HEK293 (cell line): ENCODE results near the gene CLIP4.

ENCODE experiments used
- CTCF ChIA-PET: fragments of 350-600 bp; formaldehyde crosslinking; extraction: SDS; loops from one replicate; lab custom pipeline; 2021; ENCODE audit warnings: antibody characterized with exemption; lab: Yijun Ruan, JAX
- POLR2A ChIA-PET: fragments of 300-600 bp; formaldehyde crosslinking; extraction: SDS; loops from one replicate; lab custom pipeline; 2020; ENCODE audit warnings: antibody characterized with exemption, inconsistent platforms; lab: Yijun Ruan, JAX
- H3K27ac ChIP-seq: fragments of 200-500 bp; sonication (Bioruptor generic); 2 replicates; pipeline ENCODE4 v1.5.1; 2014; ENCODE audit warnings: low read depth, low read length, control low read depth, inconsistent platforms; ENCODE audit errors: extremely low read depth
- H3K36me3 ChIP-seq, 2 experiments: fragments of 200-500 bp in 1 of 2; sonication (Bioruptor generic) in 1 of 2; 1 replicate in 1 of 2; 2 replicates in 1 of 2; pipeline ENCODE4 v1.5.1; 2014 to 2017; ENCODE audit warnings: inconsistent platforms in 2 of 2, low read length in 2 of 2; ENCODE audit not compliant: control insufficient read depth in 2 of 2, insufficient read depth in 1 of 2
- H3K4me1 ChIP-seq: fragments of 200-500 bp; sonication (Bioruptor generic); 2 replicates; pipeline ENCODE4 v1.5.1; 2014; ENCODE audit warnings: mild to moderate bottlenecking, low read length, inconsistent platforms; ENCODE audit not compliant: control insufficient read depth, insufficient read depth
- H3K4me3 ChIP-seq: 2 replicates; pipeline ENCODE4 v1.5.1; 2011; ENCODE audit warnings: low read depth, mild to moderate bottlenecking, control low read depth, low read length, moderate library complexity
- H3K9me3 ChIP-seq: fragments of 200-500 bp; sonication (Bioruptor generic); 2 replicates; pipeline ENCODE4 v1.5.1; 2014; ENCODE audit warnings: low read depth, low read length, inconsistent platforms; ENCODE audit not compliant: control insufficient read depth, insufficient read depth
- ATF2 ChIP-seq: fragments of 450-650 bp; formaldehyde crosslinking; IDR thresholded peaks from 2 replicates; pipeline ENCODE4 v1.5.1; 2016; ENCODE audit warnings: missing biosample characterization, missing genetic modification characterization, low read depth
- GLIS1 ChIP-seq: fragments of 450-650 bp; formaldehyde crosslinking; IDR thresholded peaks from 2 replicates; pipeline ENCODE4 v1.5.1; 2016; ENCODE audit warnings: missing biosample characterization, missing genetic modification characterization
- INSM2 ChIP-seq: fragments of 450-650 bp; formaldehyde crosslinking; IDR thresholded peaks from 2 replicates; pipeline ENCODE4 v1.5.1; 2016; ENCODE audit warnings: missing biosample characterization, missing genetic modification characterization
- KLF7 ChIP-seq: fragments of 450-650 bp; formaldehyde crosslinking; IDR thresholded peaks from 2 replicates; pipeline ENCODE4 v1.5.1; 2016; ENCODE audit warnings: missing biosample characterization, missing genetic modification characterization, borderline replicate concordance
- ZIC2 ChIP-seq: fragments of 450-650 bp; formaldehyde crosslinking; IDR thresholded peaks from 2 replicates; pipeline ENCODE4 v1.5.1; 2016; ENCODE audit warnings: missing biosample characterization, missing genetic modification characterization
- ZNF121 ChIP-seq: fragments of 450-650 bp; formaldehyde crosslinking; IDR thresholded peaks from 2 replicates; pipeline ENCODE4 v1.5.1; 2016; ENCODE audit warnings: missing biosample characterization, missing genetic modification characterization
- ZNF169 ChIP-seq: fragments of 450-650 bp; formaldehyde crosslinking; IDR thresholded peaks from 2 replicates; pipeline ENCODE4 v1.5.1; 2016; ENCODE audit warnings: missing biosample characterization, missing genetic modification characterization
- ZNF175 ChIP-seq: fragments of 450-650 bp; formaldehyde crosslinking; IDR thresholded peaks from 2 replicates; pipeline ENCODE4 v1.5.1; 2016; ENCODE audit warnings: missing biosample characterization, missing genetic modification characterization
- ZNF202 ChIP-seq: fragments of 450-650 bp; formaldehyde crosslinking; IDR thresholded peaks from 2 replicates; pipeline ENCODE4 v1.5.1; 2016; ENCODE audit warnings: missing biosample characterization, missing genetic modification characterization, borderline replicate concordance
- ZNF248 ChIP-seq: fragments of 450-650 bp; formaldehyde crosslinking; IDR thresholded peaks from 2 replicates; pipeline ENCODE4 v1.5.1; 2017; ENCODE audit warnings: missing biosample characterization, missing genetic modification characterization
- ZNF311 ChIP-seq: fragments of 450-650 bp; formaldehyde crosslinking; IDR thresholded peaks from 2 replicates; pipeline ENCODE4 v1.5.1; 2017; ENCODE audit warnings: missing biosample characterization, missing genetic modification characterization, borderline replicate concordance
- ZNF324 ChIP-seq: fragments of 450-650 bp; formaldehyde crosslinking; IDR thresholded peaks from 2 replicates; pipeline ENCODE4 v1.5.1; 2016; ENCODE audit warnings: missing biosample characterization, missing genetic modification characterization
- ZNF341 ChIP-seq: fragments of 450-650 bp; formaldehyde crosslinking; IDR thresholded peaks from 2 replicates; pipeline ENCODE4; 2016; ENCODE audit warnings: low read depth, missing biosample characterization, missing genetic modification characterization
- ZNF362 ChIP-seq: fragments of 450-650 bp; formaldehyde crosslinking; IDR thresholded peaks from 2 replicates; pipeline ENCODE4 v1.5.1; 2016; ENCODE audit warnings: missing biosample characterization, missing genetic modification characterization
- ZNF37A ChIP-seq: fragments of 450-650 bp; IDR thresholded peaks from 2 replicates; pipeline ENCODE4 v1.5.1; 2018; ENCODE audit warnings: missing biosample characterization, missing genetic modification characterization
- ZNF529 ChIP-seq: fragments of 450-650 bp; formaldehyde crosslinking; IDR thresholded peaks from 2 replicates; pipeline ENCODE4 v1.5.1; 2017; ENCODE audit warnings: missing genetic modification characterization, missing biosample characterization; ENCODE audit not compliant: insufficient replicate concordance
- ZNF548 ChIP-seq: fragments of 450-650 bp; formaldehyde crosslinking; IDR thresholded peaks from 2 replicates; pipeline ENCODE4 v1.5.1; 2016; ENCODE audit warnings: missing biosample characterization, missing genetic modification characterization
- ZNF571 ChIP-seq: fragments of 450-650 bp; formaldehyde crosslinking; IDR thresholded peaks from 2 replicates; pipeline ENCODE4 v1.5.0; 2017; ENCODE audit warnings: missing biosample characterization, missing genetic modification characterization
- ZNF623 ChIP-seq: fragments of 450-650 bp; formaldehyde crosslinking; IDR thresholded peaks from 2 replicates; pipeline ENCODE4 v1.5.1; 2016; ENCODE audit warnings: missing biosample characterization, missing genetic modification characterization
- ZNF777 ChIP-seq: fragments of 450-650 bp; formaldehyde crosslinking; IDR thresholded peaks from 2 replicates; pipeline ENCODE4 v1.5.1; 2017; ENCODE audit warnings: missing biosample characterization, missing genetic modification characterization, borderline replicate concordance
- ZNF837 ChIP-seq: fragments of 450-650 bp; formaldehyde crosslinking; IDR thresholded peaks from 2 replicates; pipeline ENCODE4 v1.5.1; 2016; ENCODE audit warnings: missing biosample characterization, missing genetic modification characterization

The CLIP4 gene

GRCh38 chr2:29174937-29175336 lies 59.7 kb downstream of the CLIP4 start:
- H3K4me3 ChIP-seq, result no peak overlapping the region
- CTCF ChIA-PET, result interaction anchor here (0.7 kb wide), 1 partner anchor 42 kb away, joined by 3 read pairs; no protein-coding TSS in a partner anchor
- POLR2A ChIA-PET, result no interaction called here
- TF ChIP-seq ZIC2 (tag by site-specific recombination) (0 out of 2 replicates have a peak, but pooled peaks have one; percentile 25), ZNF311 (tag by site-specific recombination) (no peak)
- TF ChIP-seq, all 188 proteins: peak for 1
- no peak overlapping the region for H3K27ac ChIP-seq
- peaks cover 12% of the 10 kb centered on the region in 2 experiments for H3K36me3 ChIP-seq
- H3K4me1 ChIP-seq, result peaks cover 2% of the 10 kb centered on the region; the same call in 1 of the 2 replicates
- H3K9me3 ChIP-seq, result no peaks in the 10 kb centered on the region

GRCh38 chr2:29175338-29175737 lies 60.1 kb downstream of the CLIP4 start:
- Histone ChIP-seq H3K36me3 (peaks cover 12% of the 10 kb centered on the region in 2 experiments), H3K9me3 (no peaks in the 10 kb centered on the region), H3K4me1 (peaks cover 2% of the 10 kb centered on the region; the same call in 1 of the 2 replicates), H3K4me3 (no peak overlapping the region), H3K27ac (no peak overlapping the region)
- ChIA-PET POLR2A (no interaction called here), CTCF (interaction anchor here (0.7 kb wide), 1 partner anchor 42 kb away, joined by 3 read pairs; no protein-coding TSS in a partner anchor)
- no peak for TF ChIP-seq ZNF202 (tag by site-specific recombination)

GRCh38 chr2:29182334-29182733 lies 67.1 kb downstream of the CLIP4 start:
- H3K27ac ChIP-seq, result no peak overlapping the region
- CTCF ChIA-PET, result interaction anchor here (0.6 kb wide), 1 partner anchor 1475 kb away, joined by 4 read pairs; no protein-coding TSS in a partner anchor
- no peaks in the 10 kb centered on the region for H3K4me1 ChIP-seq
- POLR2A ChIA-PET, result no interaction called here
- no peak overlapping the region for H3K4me3 ChIP-seq
- no peaks in the 10 kb centered on the region for H3K9me3 ChIP-seq
- H3K36me3 ChIP-seq, result peaks cover 3 to 11% of the 10 kb centered on the region in 2 experiments; a peak in 2 of 3 replicates
- TF ChIP-seq KLF7 (tag by site-specific recombination), result no peak
- TF ChIP-seq ZNF777 (tag by site-specific recombination), result no peak
- no peak for TF ChIP-seq ZIC2 (tag by site-specific recombination)
- TF ChIP-seq ZNF837 (tag by site-specific recombination), result no peak
- no peak for TF ChIP-seq GLIS1 (tag by site-specific recombination)
- no peak for TF ChIP-seq ZNF202 (tag by site-specific recombination)
- no peak for TF ChIP-seq ZNF248 (tag by site-specific recombination)

- H3K27ac ChIP-seq, result no peak overlapping the region
- no peaks in the 10 kb centered on the region for H3K4me1 ChIP-seq
- no peak for TF ChIP-seq ZNF324 (tag by site-specific recombination)
- TF ChIP-seq ATF2 (tag by site-specific recombination), result peak; percentile 50; the same call in 1 of the 2 replicates
- H3K36me3 ChIP-seq, result peaks cover 3 to 12% of the 10 kb centered on the region in 2 experiments; a peak in 2 of 3 replicates
- H3K9me3 ChIP-seq, result no peaks in the 10 kb centered on the region
- POLR2A ChIA-PET, result no interaction called here
- H3K4me3 ChIP-seq, result no peak overlapping the region
- CTCF ChIA-PET, result interaction anchor here (0.6 kb wide), 1 partner anchor 489 kb away, joined by 3 read pairs; no protein-coding TSS in a partner anchor
Measured at GRCh38 chr2:29182920-29183319, 67.7 kb downstream of the CLIP4 start.

- H3K9me3 ChIP-seq, result no peaks in the 10 kb centered on the region
- ChIA-PET POLR2A (interaction anchor here (0.5 kb wide), 1 partner anchor 592 kb away, joined by 3 read pairs; no protein-coding TSS in a partner anchor), CTCF (no interaction called here)
- H3K36me3 ChIP-seq, result peaks cover 3 to 12% of the 10 kb centered on the region in 2 experiments; a peak in 2 of 3 replicates
- H3K27ac ChIP-seq, result no peak overlapping the region
- no peak overlapping the region for H3K4me3 ChIP-seq
- H3K4me1 ChIP-seq, result no peaks in the 10 kb centered on the region
- TF ChIP-seq ZNF548 (tag by site-specific recombination) (no peak), ZNF571 (tag by site-specific recombination) (no peak), ZNF362 (no peak), ZNF37A (no peak), ZNF341 (no peak), ZNF623 (tag by site-specific recombination) (no peak), ZNF121 (no peak), ZNF169 (no peak), INSM2 (tag by site-specific recombination) (no peak), ZNF529 (tag by site-specific recombination) (no peak), ZNF175 (tag by site-specific recombination) (no peak)
Measured at GRCh38 chr2:29184531-29184930, 69.3 kb downstream of the CLIP4 start.
